GM12872 (cell line): ENCODE measurements around the gene GID8.

Experiments used
- CTCF ChIP-seq: IDR thresholded peaks from 3 replicates; pipeline ENCODE4 v1.5.1; 2011; ENCODE audit warnings: low read depth, mild to moderate bottlenecking, low read length, moderate library complexity; ENCODE audit not compliant: insufficient read depth

The GID8 gene

GRCh38 chr20:62993856-62994494 lies 56.0 kb downstream of the GID8 start:
- TF ChIP-seq CTCF: no peak

- TF ChIP-seq CTCF: no peak
These were observed 56.9 kb downstream of the GID8 start for GRCh38 chr20:62994869-62995281.

- TF ChIP-seq CTCF: no peak
These were observed 57.5 kb downstream of the GID8 start for GRCh38 chr20:62995481-62995880.

- TF ChIP-seq CTCF: no peak
These were observed 58.1 kb downstream of the GID8 start for GRCh38 chr20:62995898-62996595.

- TF ChIP-seq CTCF: no peak
These were observed 58.6 kb downstream of the GID8 start for GRCh38 chr20:62996596-62996982.

- TF ChIP-seq CTCF: no peak
These were observed 59.6 kb downstream of the GID8 start for GRCh38 chr20:62997417-62998035.
